C4-2B (cell line): Measurements from ENCODE around the gene CLDN4.

ENCODE experiments used
- H3K27ac ChIP-seq: fragments of 450-650 bp; 2 replicates; pipeline ENCODE4 v1.5.1; 2017
- ZFX ChIP-seq: fragments of 450-650 bp; IDR thresholded peaks from 2 replicates; pipeline ENCODE4 v1.6.1; 2017
- TF ChIP-seq, protein P1 (sequence below): fragments of 450-650 bp; conservative IDR thresholded peaks from 2 replicates; pipeline ENCODE4 v1.5.1; 2017; ENCODE audit warnings: mild to moderate bottlenecking

Gene CLDN4

DNA sequence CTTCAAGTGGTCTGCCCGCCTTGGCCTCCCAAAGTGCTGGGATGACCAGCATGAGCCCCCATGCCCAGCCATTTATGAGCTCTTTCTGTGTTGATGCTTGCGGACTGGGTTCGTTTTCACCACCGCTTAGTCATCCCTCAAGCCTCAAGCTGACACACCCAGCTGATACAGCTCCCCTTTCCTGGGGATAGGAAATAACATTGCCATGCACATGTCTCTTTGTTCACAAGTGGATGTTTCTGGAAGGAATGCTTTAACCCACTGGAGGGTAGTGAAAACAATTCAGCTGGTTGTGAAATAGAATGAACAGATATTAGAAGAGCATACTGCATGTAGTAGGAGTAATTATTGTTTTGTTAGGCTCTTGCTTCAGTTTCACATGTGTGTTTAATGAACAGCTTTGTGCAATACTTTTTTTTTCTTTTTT, 20.0 kb downstream of the CLDN4 start:
- H3K27ac ChIP-seq = no peak overlapping the region

DNA sequence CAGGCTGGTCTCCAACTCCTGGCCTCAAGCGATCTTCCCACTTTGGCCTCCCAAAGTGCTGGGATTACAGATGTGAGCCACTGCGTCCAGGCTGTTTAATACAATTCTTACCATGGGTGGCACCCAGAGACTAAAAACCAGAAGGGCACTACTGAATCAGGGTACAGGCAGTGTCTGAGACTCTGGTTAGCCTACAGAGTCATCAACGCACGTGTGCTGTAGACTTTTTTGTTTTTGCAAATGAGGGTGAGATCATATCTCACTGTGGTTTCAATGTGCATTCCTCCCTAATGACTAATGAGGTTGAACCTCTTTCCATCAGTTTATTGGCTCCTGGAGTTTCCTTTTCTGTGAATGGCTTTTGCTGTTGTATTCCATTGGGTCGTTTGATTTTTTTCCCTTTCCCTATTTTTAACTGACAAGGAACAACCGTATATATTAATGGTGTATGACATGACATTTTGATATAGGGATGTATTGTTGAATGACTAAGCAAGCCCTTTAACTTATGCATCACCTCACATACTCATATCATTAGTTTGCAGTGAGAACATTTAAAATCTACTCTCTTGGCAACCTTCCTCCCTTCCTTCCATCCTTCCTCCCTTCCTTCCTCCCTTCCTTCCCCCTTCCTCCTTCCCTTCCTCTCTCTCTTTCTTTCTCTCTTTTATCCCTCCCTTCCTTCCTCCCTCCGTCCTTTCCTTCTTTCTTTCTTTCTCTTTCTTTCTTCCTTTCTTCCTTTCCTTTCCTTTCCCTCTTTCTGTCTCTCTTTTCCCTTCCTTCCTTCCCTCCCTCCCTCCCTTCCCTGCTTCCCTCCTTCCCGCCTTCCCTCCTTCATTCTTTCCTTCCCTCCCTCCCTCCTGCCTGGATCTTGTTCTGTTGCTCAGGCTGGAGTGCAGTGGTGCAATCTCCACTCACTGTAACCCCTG, 20.9 kb downstream of the CLDN4 start:
- no peak for TF ChIP-seq ZFX
- TF ChIP-seq, protein P1, sequence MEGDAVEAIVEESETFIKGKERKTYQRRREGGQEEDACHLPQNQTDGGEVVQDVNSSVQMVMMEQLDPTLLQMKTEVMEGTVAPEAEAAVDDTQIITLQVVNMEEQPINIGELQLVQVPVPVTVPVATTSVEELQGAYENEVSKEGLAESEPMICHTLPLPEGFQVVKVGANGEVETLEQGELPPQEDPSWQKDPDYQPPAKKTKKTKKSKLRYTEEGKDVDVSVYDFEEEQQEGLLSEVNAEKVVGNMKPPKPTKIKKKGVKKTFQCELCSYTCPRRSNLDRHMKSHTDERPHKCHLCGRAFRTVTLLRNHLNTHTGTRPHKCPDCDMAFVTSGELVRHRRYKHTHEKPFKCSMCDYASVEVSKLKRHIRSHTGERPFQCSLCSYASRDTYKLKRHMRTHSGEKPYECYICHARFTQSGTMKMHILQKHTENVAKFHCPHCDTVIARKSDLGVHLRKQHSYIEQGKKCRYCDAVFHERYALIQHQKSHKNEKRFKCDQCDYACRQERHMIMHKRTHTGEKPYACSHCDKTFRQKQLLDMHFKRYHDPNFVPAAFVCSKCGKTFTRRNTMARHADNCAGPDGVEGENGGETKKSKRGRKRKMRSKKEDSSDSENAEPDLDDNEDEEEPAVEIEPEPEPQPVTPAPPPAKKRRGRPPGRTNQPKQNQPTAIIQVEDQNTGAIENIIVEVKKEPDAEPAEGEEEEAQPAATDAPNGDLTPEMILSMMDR = no peak
- H3K27ac ChIP-seq = no peak overlapping the region

More for the DNA sequence above, 20.0 kb downstream of the CLDN4 start:
- TF ChIP-seq, protein P1 = no peak
- no peak for TF ChIP-seq ZFX

DNA sequence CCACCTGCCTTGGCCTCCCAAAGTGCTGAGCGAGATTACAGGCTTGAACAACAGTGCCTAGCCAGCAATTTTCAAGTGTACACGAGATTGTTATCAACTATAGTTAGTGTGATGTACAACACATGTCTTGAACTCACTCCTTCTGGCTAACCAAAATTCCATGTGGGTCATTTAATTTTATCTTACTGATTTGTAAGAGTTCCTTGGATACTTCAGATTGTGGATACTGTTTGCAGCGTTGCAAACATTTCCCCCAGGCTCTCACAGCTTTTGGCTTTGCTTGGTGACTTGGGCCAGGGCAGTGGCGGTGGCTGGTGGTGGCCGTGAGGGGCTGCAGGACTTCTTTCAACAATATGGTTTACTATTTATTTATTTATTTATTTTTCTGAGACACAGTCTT, 21.7 kb downstream of the CLDN4 start:
- TF ChIP-seq, protein P1 = no peak
- no peak overlapping the region for H3K27ac ChIP-seq

DNA sequence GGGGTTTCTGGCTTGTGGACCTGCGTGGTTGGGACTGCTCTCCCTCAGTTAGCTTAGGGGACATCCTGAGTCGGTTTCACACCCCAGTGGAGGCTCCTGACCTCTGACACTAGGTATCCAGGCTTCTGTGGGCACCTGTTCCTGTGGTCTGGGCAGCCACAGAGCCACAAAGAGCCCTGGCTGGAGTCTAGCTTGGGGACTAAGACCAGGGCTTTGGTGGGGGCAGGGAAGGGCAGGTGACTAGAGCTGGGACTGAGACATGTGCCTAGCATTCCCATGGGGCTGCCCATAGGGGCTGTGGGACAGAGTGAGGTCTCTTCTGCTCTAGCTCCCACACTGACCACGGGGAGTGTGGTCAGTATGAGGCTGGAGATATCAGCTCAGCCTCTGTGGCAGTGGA, 26.1 kb downstream of the CLDN4 start:
- TF ChIP-seq, protein P1 = no peak
- TF ChIP-seq ZFX = no peak
- H3K27ac ChIP-seq = no peak overlapping the region

- H3K27ac ChIP-seq = no peak overlapping the region
- no peak for TF ChIP-seq ZFX
- TF ChIP-seq, protein P1 = no peak
Measured at GRCh38 chr7:73858807-73859206, 28.0 kb downstream of the CLDN4 start.

- no peak for TF ChIP-seq ZFX
- TF ChIP-seq, protein P1 = no peak
- H3K27ac ChIP-seq = no peak within 1 kb of the TSS
Measured at GRCh38 chr7:73860859-73861258, 30.1 kb downstream of the CLDN4 start, which contains the start of gene TMEM270. Gene TMEM270 (plus strand): TSS chr7:73861159. CDS start chr7:73861195, 36 bp downstream.

DNA sequence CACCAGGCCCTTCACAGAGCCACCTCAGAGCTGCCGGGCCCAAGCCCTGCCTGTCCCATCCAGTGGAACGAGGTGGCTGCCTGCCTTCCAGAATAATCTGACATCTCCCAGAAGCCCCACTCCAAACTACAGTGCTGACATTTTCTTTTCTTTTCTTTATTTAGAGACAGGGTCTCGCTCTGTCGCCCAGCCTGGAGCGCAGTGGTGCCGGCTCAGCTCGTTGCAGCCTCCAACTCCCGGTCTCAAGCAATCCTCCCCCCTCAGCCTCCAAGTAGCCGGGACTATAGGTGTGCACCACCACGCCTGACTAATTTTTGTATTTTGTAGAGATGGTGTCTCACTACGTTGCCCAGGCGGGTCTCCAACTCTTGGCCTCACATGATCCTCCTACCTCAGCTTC, 30.5 kb downstream of the CLDN4 start:
- no peak overlapping the region for H3K27ac ChIP-seq

More for the DNA sequence above, 30.5 kb downstream of the CLDN4 start:
- TF ChIP-seq, protein P1 = no peak
- TF ChIP-seq ZFX = no peak
